ENCODE results near the gene RAD51B.

DNA sequence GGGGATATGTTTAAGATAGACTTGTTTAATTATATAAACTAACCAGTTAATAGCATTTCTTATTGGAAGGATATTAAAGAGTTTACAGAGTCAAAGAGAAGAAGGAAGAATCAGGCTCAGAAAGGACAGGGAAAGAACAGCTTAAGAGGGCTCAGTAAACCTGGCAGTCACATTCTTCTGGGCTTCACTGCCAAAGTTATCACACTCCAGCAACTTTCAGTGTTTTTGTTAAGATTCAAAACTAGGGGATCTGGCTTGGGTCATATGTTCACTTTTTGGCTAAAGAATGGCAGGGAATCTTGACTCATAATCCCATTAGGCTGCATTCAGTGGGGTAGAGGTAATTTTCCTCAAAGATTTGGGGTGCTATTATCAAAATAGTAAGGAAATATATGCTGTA, 312.3 kb downstream of the RAD51B start:
- TF ChIP-seq, protein P1, sequence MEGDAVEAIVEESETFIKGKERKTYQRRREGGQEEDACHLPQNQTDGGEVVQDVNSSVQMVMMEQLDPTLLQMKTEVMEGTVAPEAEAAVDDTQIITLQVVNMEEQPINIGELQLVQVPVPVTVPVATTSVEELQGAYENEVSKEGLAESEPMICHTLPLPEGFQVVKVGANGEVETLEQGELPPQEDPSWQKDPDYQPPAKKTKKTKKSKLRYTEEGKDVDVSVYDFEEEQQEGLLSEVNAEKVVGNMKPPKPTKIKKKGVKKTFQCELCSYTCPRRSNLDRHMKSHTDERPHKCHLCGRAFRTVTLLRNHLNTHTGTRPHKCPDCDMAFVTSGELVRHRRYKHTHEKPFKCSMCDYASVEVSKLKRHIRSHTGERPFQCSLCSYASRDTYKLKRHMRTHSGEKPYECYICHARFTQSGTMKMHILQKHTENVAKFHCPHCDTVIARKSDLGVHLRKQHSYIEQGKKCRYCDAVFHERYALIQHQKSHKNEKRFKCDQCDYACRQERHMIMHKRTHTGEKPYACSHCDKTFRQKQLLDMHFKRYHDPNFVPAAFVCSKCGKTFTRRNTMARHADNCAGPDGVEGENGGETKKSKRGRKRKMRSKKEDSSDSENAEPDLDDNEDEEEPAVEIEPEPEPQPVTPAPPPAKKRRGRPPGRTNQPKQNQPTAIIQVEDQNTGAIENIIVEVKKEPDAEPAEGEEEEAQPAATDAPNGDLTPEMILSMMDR (IDR thresholded peaks at IDR 0.05) = no peak
- TF ChIP-seq POLR2A (IDR thresholded peaks at IDR 0.05) = no peak
